ENCODE results near the gene SYT9.

DNA sequence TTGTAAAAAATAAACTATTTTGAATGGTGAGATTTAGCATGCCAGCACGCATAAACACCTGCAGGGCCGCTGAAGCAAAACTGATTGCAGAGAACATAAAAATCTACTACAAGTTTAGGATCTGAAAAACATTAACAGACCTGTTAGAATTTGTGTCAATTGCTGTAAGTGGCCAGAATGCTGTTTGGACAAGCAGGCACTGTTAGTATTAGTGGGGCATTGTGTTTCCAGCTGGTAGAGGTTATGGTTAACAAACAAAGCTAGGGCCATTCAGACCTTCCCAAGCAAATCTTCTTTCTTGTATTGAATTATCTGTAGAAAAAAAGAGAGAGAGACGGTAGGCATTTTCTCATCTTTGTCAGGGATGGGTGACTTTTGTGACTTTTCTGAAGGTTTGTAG is 176.0 kb downstream of the SYT9 start:
- TF ChIP-seq JUND (IDR thresholded peaks at IDR 0.05; ENCODE audit: low read depth, low read length) (no peak), POLR2AphosphoS5 (IDR thresholded peaks at IDR 0.05; ENCODE audit: low read length) (no peak), CTCF (IDR thresholded peaks at IDR 0.05 in 2 of 3, conservative IDR thresholded peaks at IDR 0.05 in 1 of 3; ENCODE audit: control insufficient read depth in 2 of 3, extremely low read depth in 1 of 3, insufficient read depth in 1 of 3, low read depth in 3 of 3, low read length in 3 of 3) (no peak), HCFC1 (IDR thresholded peaks at IDR 0.05; ENCODE audit: low read length) (no peak), KDM1A (IDR thresholded peaks at IDR 0.05; ENCODE audit: borderline replicate concordance) (no peak), FOS (IDR thresholded peaks at IDR 0.05; ENCODE audit: borderline replicate concordance, extremely low read depth, insufficient read length) (no peak), ATF7 (IDR thresholded peaks at IDR 0.05; ENCODE audit: low read depth) (no peak), TCF3 (IDR thresholded peaks at IDR 0.05; ENCODE audit: borderline replicate concordance, insufficient read depth, low read depth, low read length) (no peak), SKIL (IDR thresholded peaks at IDR 0.05; ENCODE audit: low read depth, poor library complexity, severe bottlenecking) (no peak), RELB (IDR thresholded peaks at IDR 0.05; ENCODE audit: low read depth) (no peak), FOXM1 (IDR thresholded peaks at IDR 0.05; ENCODE audit: low read depth, low read length) (no peak), BRCA1 (IDR thresholded peaks at IDR 0.05; ENCODE audit: low read depth, low read length) (no peak)
- TF ChIP-seq, protein P1, sequence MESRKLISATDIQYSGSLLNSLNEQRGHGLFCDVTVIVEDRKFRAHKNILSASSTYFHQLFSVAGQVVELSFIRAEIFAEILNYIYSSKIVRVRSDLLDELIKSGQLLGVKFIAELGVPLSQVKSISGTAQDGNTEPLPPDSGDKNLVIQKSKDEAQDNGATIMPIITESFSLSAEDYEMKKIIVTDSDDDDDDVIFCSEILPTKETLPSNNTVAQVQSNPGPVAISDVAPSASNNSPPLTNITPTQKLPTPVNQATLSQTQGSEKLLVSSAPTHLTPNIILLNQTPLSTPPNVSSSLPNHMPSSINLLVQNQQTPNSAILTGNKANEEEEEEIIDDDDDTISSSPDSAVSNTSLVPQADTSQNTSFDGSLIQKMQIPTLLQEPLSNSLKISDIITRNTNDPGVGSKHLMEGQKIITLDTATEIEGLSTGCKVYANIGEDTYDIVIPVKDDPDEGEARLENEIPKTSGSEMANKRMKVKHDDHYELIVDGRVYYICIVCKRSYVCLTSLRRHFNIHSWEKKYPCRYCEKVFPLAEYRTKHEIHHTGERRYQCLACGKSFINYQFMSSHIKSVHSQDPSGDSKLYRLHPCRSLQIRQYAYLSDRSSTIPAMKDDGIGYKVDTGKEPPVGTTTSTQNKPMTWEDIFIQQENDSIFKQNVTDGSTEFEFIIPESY (IDR thresholded peaks at IDR 0.05): no peak

Measured in GM12878 (cell line).